Right lobe of liver (tissue), 6 donors: ENCODE data around the gene CORO7. TPM values are rescaled to one million over a fixed set of nuclear protein-coding genes. Genes with fewer than 3 reads are reported as not detected.
A peak's percentile ranks its signal among the peaks of the same experiment; 100 is the strongest.

ENCODE experiments used
- ATAC-seq, 4 donors: fragments of 200-7000 bp; cut with Tn5 transposase; one replicate each; pipeline ENCODE4 v1.9.1; 2020; ENCODE audit warnings: mild to moderate bottlenecking in 4 of 4, moderate library complexity in 4 of 4
- DNase-seq, 3 donors: peaks; one replicate each; pipeline ENCODE4 v3.0.0-alpha.2; 2020
- H3K27ac ChIP-seq, 3 donors: fragments of 200-600 bp; one replicate each; pipeline ENCODE4 v1.8.0; 2022
- H3K27me3 ChIP-seq, 2 donors: fragments of 200-600 bp; one replicate each; pipeline ENCODE4 v1.8.0; 2022
- H3K36me3 ChIP-seq, 4 donors: fragments of 200-600 bp; sonication (generic) in 1 of 4; one replicate each; pipeline versions ENCODE4 v1.5.1 to v1.8.0; 2017 to 2022; ENCODE audit warnings: control low read depth in 1 of 4
- H3K4me1 ChIP-seq, 4 donors: fragments of 200-600 bp; sonication (generic) in 1 of 4; one replicate each; pipeline versions ENCODE4 v1.5.1 to v1.8.0; 2017 to 2022; ENCODE audit warnings: control low read depth in 1 of 4
- H3K4me3 ChIP-seq, 3 donors: fragments of 200-600 bp; one replicate each; pipeline ENCODE4 v1.8.0; 2022
- H3K9me3 ChIP-seq, 4 donors: fragments of 200-600 bp; sonication (generic) in 1 of 4; one replicate each; pipeline versions ENCODE4 v1.5.1 to v1.8.0; 2017 to 2022; ENCODE audit warnings: control low read depth in 1 of 4
- CTCF ChIP-seq, 4 donors: fragments of 200-600 bp in 3 of 4; fragments of 450-650 bp in 1 of 4; IDR thresholded peaks; one replicate each; pipeline versions ENCODE4 v1.5.1 to v1.8.0; 2016 to 2022; ENCODE audit warnings: antibody characterized with exemption in 4 of 4, mild to moderate bottlenecking in 2 of 4
- POLR2A ChIP-seq: fragments of 450-650 bp; IDR thresholded peaks from one replicate; pipeline ENCODE4 v1.6.1; 2017; ENCODE audit warnings: antibody characterized with exemption, mild to moderate bottlenecking
- WGBS: methylation state at CpG from one replicate; pipeline ENCODE4 v1.1.6; 2018; ENCODE audit warnings: low coverage, low lambda C conversion rate; ENCODE audit not compliant: insufficient coverage; ENCODE audit errors: missing lambda C conversion rate; 5-methylcytosine and 5-hydroxymethylcytosine counted together
- intact Hi-C, 2 donors: fragments of 100-400 bp; cut with DNase I; formaldehyde crosslinking; loops; one replicate each; pipeline versions ENCODE4 v1.11.2 to v1.14.1; 2022
- long read RNA-seq: library from polyadenylated mRNA; unstranded; transcript quantifications from one replicate; pipeline ENCODE4 v2.0.0, GENCODE V29; 2019
- total RNA-seq, 6 experiments: library from RNA; depleted of rRNA in 2 of 6; stranded (reverse); fragments of >200 nt in 2 of 6; fragmentation: NEBNext Ultra II Directional in 3 of 6; extraction: Animal tissue kit (Norgen Biotek cat#: 25700) in 3 of 6; gene quantifications; one replicate each; pipeline versions ENCODE4 v1.1.0 to v1.2.4, GENCODE V29; 2016 to 2023
- donor health status: DM: no; HTN: yes; CAD: no.
- donor health status: DM: no; HTN: no; CAD: no.
- donor health status: DM: no; HTN: no; CAD: no.
- donor health status: DM: no; HTN: yes; CAD: no.
- donor health status: DM: no; HTN: yes; CAD: no.

Gene CORO7
- total RNA-seq: 10 to 100 TPM in 5 of 6 experiments, 1 to 10 TPM in 1; 7.8 to 22.9 (median 13.3) TPM
- long read RNA-seq, partial matches to known transcripts: 0 of 1 reads
- long read RNA-seq, other reads (novel, unspliced or antisense): 1 of 1 reads

- no peaks in the 10 kb centered on the region for H3K9me3 ChIP-seq
- TF ChIP-seq POLR2A (peak; percentile 85), CTCF (IDR thresholded peaks at IDR 0.05) (no peak)
- peak within 1 kb of the TSS; percentile 85 to 99 (median 91) for H3K4me3 ChIP-seq
- no peaks in the 10 kb centered on the region for H3K36me3 ChIP-seq
- peak within 1 kb of the TSS; percentile 62 to 92 (median 75) for H3K27ac ChIP-seq
- WGBS: 1% methylated on average over 24 of the region's 92 CpGs
- no peaks in the 10 kb centered on the region for H3K27me3 ChIP-seq
- H3K4me1 ChIP-seq: peaks cover 0 to 4% (median 2%) of the 10 kb centered on the region in 4 donors
- peak; percentile 95 to 98 (median 96) for ATAC-seq
- peak; percentile 98 to 99 (median 99) for DNase-seq
- intact Hi-C loops: no loop called here
These were observed at the start of gene CORO7 for GRCh38 chr16:4416200-4417032. Gene CORO7 (minus strand): TSS chr16:4416596. CDS start chr16:4416518, 78 bp downstream.

GRCh38 chr16:4463522-4464163 is 47.2 kb upstream of the CORO7 start:
- 72% methylated on average over 5 of the region's 22 CpGs for WGBS
- Histone ChIP-seq H3K4me1 (peaks cover 2 to 15% (median 8%) of the 10 kb centered on the region in 4 donors), H3K9me3 (no peaks in the 10 kb centered on the region), H3K27ac (no peak overlapping the region), H3K36me3 (peaks cover 0 to 39% (median 5%) of the 10 kb centered on the region in 4 donors), H3K27me3 (no peaks in the 10 kb centered on the region), H3K4me3 (no peak overlapping the region)
- TF ChIP-seq POLR2A: no peak
- TF ChIP-seq CTCF (IDR thresholded peaks at IDR 0.05): no peak
- ATAC-seq: no peak
- DNase-seq: no peak
- intact Hi-C loops: no loop called here

- no peaks in the 10 kb centered on the region for H3K9me3 ChIP-seq
- H3K4me1 ChIP-seq: peaks cover 2 to 23% (median 8%) of the 10 kb centered on the region in 4 donors
- peak in 1 of 4 donors; percentile 6 for ATAC-seq
- TF ChIP-seq POLR2A (no peak), CTCF (IDR thresholded peaks at IDR 0.05) (no peak)
- no peak for DNase-seq
- WGBS: 82% methylated on average over 3 of the region's 27 CpGs
- no peak overlapping the region for H3K4me3 ChIP-seq
- H3K36me3 ChIP-seq: peaks cover 0 to 46% (median 8%) of the 10 kb centered on the region in 4 donors
- no peak overlapping the region for H3K27ac ChIP-seq
- H3K27me3 ChIP-seq: no peaks in the 10 kb centered on the region
- intact Hi-C loops: no loop called here
These were observed 45.1 kb upstream of the CORO7 start for GRCh38 chr16:4461250-4462085.

- DNase-seq (no peak), ATAC-seq (no peak)
- Histone ChIP-seq H3K9me3 (no peaks in the 10 kb centered on the region), H3K27me3 (no peaks in the 10 kb centered on the region), H3K4me3 (no peak overlapping the region), H3K36me3 (peaks cover 0 to 46% (median 11%) of the 10 kb centered on the region in 4 donors), H3K4me1 (peaks cover 2 to 23% (median 8%) of the 10 kb centered on the region in 4 donors), H3K27ac (no peak overlapping the region)
- intact Hi-C loops: no loop called here
- WGBS: 100% methylated on average over 1 of the region's 5 CpGs
- TF ChIP-seq CTCF (IDR thresholded peaks at IDR 0.05): no peak
- TF ChIP-seq POLR2A: no peak
These were observed 44.5 kb upstream of the CORO7 start for GRCh38 chr16:4460936-4461249.
